Activated CD4-positive, alpha-beta T cell treated with anti-CD3 and anti-CD28 coated beads, Interleukin-2, amount 10 ng/mL, durations not matched to agents 7 days and 5 days (primary cell): Measurements from ENCODE around the gene F2R. TPM values are rescaled to one million over a fixed set of nuclear protein-coding genes. Genes with fewer than 3 reads are reported as not detected.
A peak's percentile ranks its signal among the peaks of the same experiment; 100 is the strongest.

ENCODE experiments used
- CTCF ChIA-PET: fragments of 350-600 bp; sonication (Branson Sonifier 250); formaldehyde crosslinking; loops from one replicate; lab custom pipeline; 2021; ENCODE audit warnings: antibody characterized with exemption; lab: Charles Lee
- POLR2A ChIA-PET: fragments of 350-600 bp; sonication (Branson Sonifier 250); formaldehyde crosslinking; loops from one replicate; lab custom pipeline; 2021; ENCODE audit warnings: antibody characterized with exemption; lab: Charles Lee
- DNase-seq: peaks from one replicate; pipeline ENCODE4 v3.0.0-alpha.2; 2020
- H3K27ac Mint-ChIP-seq: one replicate; pipeline ENCODE4 v1.8.0; 2021; ENCODE audit warnings: mild to moderate bottlenecking, moderate library complexity, mixed read lengths
- H3K27me3 Mint-ChIP-seq: one replicate; pipeline ENCODE4 v1.8.0; 2021; ENCODE audit warnings: mixed read lengths
- H3K36me3 Mint-ChIP-seq: one replicate; pipeline ENCODE4 v1.8.0; 2021; ENCODE audit warnings: low read depth, mixed read lengths
- H3K4me1 Mint-ChIP-seq: one replicate; pipeline ENCODE4 v1.8.0; 2021; ENCODE audit warnings: mixed read lengths
- H3K4me3 Mint-ChIP-seq: one replicate; pipeline ENCODE4 v1.8.0; 2021; ENCODE audit warnings: mild to moderate bottlenecking, moderate library complexity, mixed read lengths
- H3K9me3 Mint-ChIP-seq: one replicate; pipeline ENCODE4 v1.8.0; 2021; ENCODE audit warnings: mixed read lengths
- total RNA-seq, 2 experiments: library from RNA; stranded (reverse); gene quantifications; one replicate each; pipeline ENCODE4 v1.2.3, GENCODE V29; 2021

Gene F2R
- total RNA-seq, 2 experiments from 2014 or later, result 5.9 to 7.3 TPM

GRCh38 chr5:76692651-76693050 is 23.3 kb upstream of the F2R start:
- ChIA-PET POLR2A (no interaction called here), CTCF (interaction anchor here (1.3 to 1.4 kb wide), 2 partner anchors 10 to 19 kb away, joined by 4 read pairs; no protein-coding TSS in a partner anchor)
- no peak for DNase-seq
- no peak overlapping the region for H3K4me3 Mint-ChIP-seq
- H3K27ac Mint-ChIP-seq, result no peak overlapping the region
- H3K27me3 Mint-ChIP-seq, result no peaks in the 10 kb centered on the region
- peaks cover 56% of the 10 kb centered on the region for H3K36me3 Mint-ChIP-seq
- H3K9me3 Mint-ChIP-seq, result no peaks in the 10 kb centered on the region
- peaks cover 16% of the 10 kb centered on the region for H3K4me1 Mint-ChIP-seq

GRCh38 chr5:76693141-76693540 is 22.8 kb upstream of the F2R start:
- Mint-ChIP-seq H3K36me3 (peaks cover 57% of the 10 kb centered on the region), H3K27me3 (no peaks in the 10 kb centered on the region), H3K4me3 (no peak overlapping the region), H3K4me1 (peaks cover 16% of the 10 kb centered on the region), H3K27ac (no peak overlapping the region), H3K9me3 (no peaks in the 10 kb centered on the region)
- ChIA-PET CTCF (interaction anchor here (1.4 to 1.8 kb wide), 2 partner anchors 10 to 81 kb away, joined by 4 to 8 read pairs; no protein-coding TSS in a partner anchor), POLR2A (no interaction called here)
- DNase-seq, result no peak

GRCh38 chr5:76694317-76694716 is 21.6 kb upstream of the F2R start:
- POLR2A ChIA-PET, result no interaction called here
- Mint-ChIP-seq H3K4me3 (no peak overlapping the region), H3K36me3 (peaks cover 56% of the 10 kb centered on the region)

GRCh38 chr5:76695346-76695745 is 20.6 kb upstream of the F2R start:
- Mint-ChIP-seq H3K27me3 (no peaks in the 10 kb centered on the region), H3K4me3 (no peak overlapping the region), H3K36me3 (peaks cover 46% of the 10 kb centered on the region), H3K27ac (no peak overlapping the region), H3K4me1 (peaks cover 15% of the 10 kb centered on the region), H3K9me3 (no peaks in the 10 kb centered on the region)
- ChIA-PET POLR2A (no interaction called here), CTCF (interaction anchor here (0.7 kb wide), 1 partner anchor 8 kb away, joined by 3 read pairs; no protein-coding TSS in a partner anchor)
- DNase-seq, result no peak

More at GRCh38 chr5:76694317-76694716, 21.6 kb upstream of the F2R start:
- no peaks in the 10 kb centered on the region for H3K9me3 Mint-ChIP-seq
- H3K27ac Mint-ChIP-seq, result no peak overlapping the region
- peaks cover 17% of the 10 kb centered on the region for H3K4me1 Mint-ChIP-seq
- CTCF ChIA-PET, result interaction anchor here (1.8 kb wide), 1 partner anchor 80 kb away, joined by 8 read pairs; no protein-coding TSS in a partner anchor
- no peaks in the 10 kb centered on the region for H3K27me3 Mint-ChIP-seq
- DNase-seq, result no peak

GRCh38 chr5:76696251-76696650 is 19.7 kb upstream of the F2R start:
- no peak overlapping the region for H3K4me3 Mint-ChIP-seq
- peaks cover 46% of the 10 kb centered on the region for H3K36me3 Mint-ChIP-seq
- CTCF ChIA-PET, result no interaction called here
- no peaks in the 10 kb centered on the region for H3K9me3 Mint-ChIP-seq
- peak overlapping the region; percentile 25 for H3K27ac Mint-ChIP-seq
- no peak for DNase-seq
- peaks cover 8% of the 10 kb centered on the region for H3K4me1 Mint-ChIP-seq
- POLR2A ChIA-PET, result no interaction called here
- H3K27me3 Mint-ChIP-seq, result no peaks in the 10 kb centered on the region

- Mint-ChIP-seq H3K27me3 (no peaks in the 10 kb centered on the region), H3K36me3 (peaks cover 55% of the 10 kb centered on the region), H3K9me3 (no peaks in the 10 kb centered on the region), H3K4me1 (peaks cover 4% of the 10 kb centered on the region), H3K4me3 (no peak overlapping the region), H3K27ac (no peak overlapping the region)
- ChIA-PET POLR2A (no interaction called here), CTCF (interaction anchor here (1.0 to 1.7 kb wide), 3 partner anchors 12 to 77 kb away, joined by 3 to 4 read pairs (median 3); no protein-coding TSS in a partner anchor)
- no peak for DNase-seq
Observed at GRCh38 chr5:76697670-76698069, 18.3 kb upstream of the F2R start.

GRCh38 chr5:76700571-76700970 is 15.4 kb upstream of the F2R start:
- H3K36me3 Mint-ChIP-seq, result peaks cover 50% of the 10 kb centered on the region
- ChIA-PET CTCF (interaction anchor here (1.6 kb wide), 1 partner anchor 74 kb away, joined by 4 read pairs; no protein-coding TSS in a partner anchor), POLR2A (no interaction called here)
- no peaks in the 10 kb centered on the region for H3K27me3 Mint-ChIP-seq
- no peak for DNase-seq
- no peaks in the 10 kb centered on the region for H3K9me3 Mint-ChIP-seq
- no peak overlapping the region for H3K4me3 Mint-ChIP-seq
- peaks cover 4% of the 10 kb centered on the region for H3K4me1 Mint-ChIP-seq
- no peak overlapping the region for H3K27ac Mint-ChIP-seq

GRCh38 chr5:76701298-76701697 is 14.6 kb upstream of the F2R start:
- no peak overlapping the region for H3K27ac Mint-ChIP-seq
- ChIA-PET CTCF (interaction anchor here (1.6 kb wide), 1 partner anchor 73 kb away, joined by 4 read pairs; no protein-coding TSS in a partner anchor), POLR2A (no interaction called here)
- peaks cover 7% of the 10 kb centered on the region for H3K4me1 Mint-ChIP-seq
- H3K4me3 Mint-ChIP-seq, result no peak overlapping the region
- peaks cover 48% of the 10 kb centered on the region for H3K36me3 Mint-ChIP-seq
- H3K9me3 Mint-ChIP-seq, result no peaks in the 10 kb centered on the region
- DNase-seq, result no peak
- no peaks in the 10 kb centered on the region for H3K27me3 Mint-ChIP-seq

- H3K4me1 Mint-ChIP-seq, result peaks cover 7% of the 10 kb centered on the region
- POLR2A ChIA-PET, result no interaction called here
- no peak overlapping the region for H3K4me3 Mint-ChIP-seq
- H3K9me3 Mint-ChIP-seq, result no peaks in the 10 kb centered on the region
- CTCF ChIA-PET, result interaction anchor here (0.6 to 0.7 kb wide), 2 partner anchors 9 to 1180 kb away, joined by 3 read pairs; no protein-coding TSS in a partner anchor
- no peak overlapping the region for H3K27ac Mint-ChIP-seq
- DNase-seq, result no peak
- H3K36me3 Mint-ChIP-seq, result peaks cover 38% of the 10 kb centered on the region
- H3K27me3 Mint-ChIP-seq, result no peaks in the 10 kb centered on the region
Observed at GRCh38 chr5:76703707-76704106, 12.2 kb upstream of the F2R start.

GRCh38 chr5:76704131-76704663 is 11.7 kb upstream of the F2R start:
- Mint-ChIP-seq H3K27me3 (no peaks in the 10 kb centered on the region), H3K4me3 (no peak overlapping the region), H3K9me3 (no peaks in the 10 kb centered on the region), H3K27ac (no peak overlapping the region), H3K4me1 (peaks cover 4% of the 10 kb centered on the region), H3K36me3 (peaks cover 37% of the 10 kb centered on the region)
- ChIA-PET CTCF (interaction anchor here (0.6 to 0.7 kb wide), 3 partner anchors 9 to 1180 kb away, joined by 3 read pairs; no protein-coding TSS in a partner anchor), POLR2A (no interaction called here)
- DNase-seq, result no peak

GRCh38 chr5:76705574-76705973 is 10.4 kb upstream of the F2R start:
- DNase-seq, result no peak
- Mint-ChIP-seq H3K36me3 (peaks cover 41% of the 10 kb centered on the region), H3K27ac (no peak overlapping the region), H3K9me3 (no peaks in the 10 kb centered on the region), H3K4me1 (peaks cover 8% of the 10 kb centered on the region), H3K27me3 (no peaks in the 10 kb centered on the region), H3K4me3 (no peak overlapping the region)
- CTCF ChIA-PET, result interaction anchor here (0.9 to 2.0 kb wide), 3 partner anchors 9 to 69 kb away, joined by 4 to 7 read pairs (median 4); no protein-coding TSS in a partner anchor
- POLR2A ChIA-PET, result no interaction called here

- no peak for DNase-seq
- H3K4me3 Mint-ChIP-seq, result no peak overlapping the region
- H3K4me1 Mint-ChIP-seq, result peaks cover 31% of the 10 kb centered on the region
- ChIA-PET CTCF (interaction anchor here (1.3 kb wide), 1 partner anchor 12 kb away, joined by 4 read pairs; no protein-coding TSS in a partner anchor), POLR2A (interaction anchor here (0.7 kb wide), 1 partner anchor 31 kb away, joined by 7 read pairs; no protein-coding TSS in a partner anchor)
- H3K27ac Mint-ChIP-seq, result no peak overlapping the region
- H3K9me3 Mint-ChIP-seq, result no peaks in the 10 kb centered on the region
- H3K36me3 Mint-ChIP-seq, result peaks cover 19% of the 10 kb centered on the region
- H3K27me3 Mint-ChIP-seq, result peaks cover 13% of the 10 kb centered on the region
Observed at GRCh38 chr5:76709762-76710161, 6.2 kb upstream of the F2R start.

GRCh38 chr5:76710991-76711390 is 4.9 kb upstream of the F2R start:
- Mint-ChIP-seq H3K4me3 (no peak overlapping the region), H3K27me3 (peaks cover 18% of the 10 kb centered on the region), H3K4me1 (peaks cover 35% of the 10 kb centered on the region), H3K9me3 (no peaks in the 10 kb centered on the region), H3K27ac (peak overlapping the region; percentile 63), H3K36me3 (peaks cover 11% of the 10 kb centered on the region)
- DNase-seq, result no peak
- POLR2A ChIA-PET, result interaction anchor here (0.6 kb wide), 1 partner anchor 79 kb away, joined by 4 read pairs; no protein-coding TSS in a partner anchor
- CTCF ChIA-PET, result interaction anchor here (1.5 kb wide), 1 partner anchor 19 kb away, joined by 4 read pairs; no protein-coding TSS in a partner anchor
